ENCODE data around the gene ZNF385D. TPM values are rescaled to one million over a fixed set of nuclear protein-coding genes. Genes with fewer than 3 reads are reported as not detected.

ZNF385D gene
- total RNA-seq, 1 donor from 2014 or later: 32.0 TPM

DNA sequence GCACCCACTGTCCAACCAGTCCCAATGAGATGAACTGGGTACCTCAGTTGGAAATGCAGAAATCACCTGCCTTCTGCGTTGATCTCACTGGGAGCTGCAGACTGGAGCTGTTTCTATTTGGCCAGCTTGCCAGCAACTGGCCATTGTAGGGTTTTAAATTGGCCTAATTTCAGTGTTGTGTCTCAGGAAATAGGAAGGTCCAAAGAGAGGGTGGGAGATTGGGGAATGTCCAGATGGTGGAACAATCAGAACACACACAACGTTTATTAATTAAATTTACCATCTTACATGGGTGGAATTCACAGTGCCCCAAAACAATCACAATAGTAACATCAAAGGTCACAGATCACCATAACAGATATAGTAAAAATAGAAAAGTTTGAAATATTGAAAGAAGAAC, 189.5 kb downstream of the ZNF385D start:
- Histone ChIP-seq H3K36me3 (peaks cover 2 to 32% of the 10 kb centered on the region in 2 donors), H3K27ac (no peak overlapping the region), H3K27me3 (no peaks in the 10 kb centered on the region), H3K4me3 (no peak overlapping the region), H3K4me1 (no peaks in the 10 kb centered on the region), H3K9me3 (peaks cover 0 to 15% of the 10 kb centered on the region in 2 donors)
- no peak for DNase-seq (ENCODE audit: low spot score in 2 of 2)
- intact Hi-C loops (cut with DNase I): no loop called here
- TF ChIP-seq, protein P1, sequence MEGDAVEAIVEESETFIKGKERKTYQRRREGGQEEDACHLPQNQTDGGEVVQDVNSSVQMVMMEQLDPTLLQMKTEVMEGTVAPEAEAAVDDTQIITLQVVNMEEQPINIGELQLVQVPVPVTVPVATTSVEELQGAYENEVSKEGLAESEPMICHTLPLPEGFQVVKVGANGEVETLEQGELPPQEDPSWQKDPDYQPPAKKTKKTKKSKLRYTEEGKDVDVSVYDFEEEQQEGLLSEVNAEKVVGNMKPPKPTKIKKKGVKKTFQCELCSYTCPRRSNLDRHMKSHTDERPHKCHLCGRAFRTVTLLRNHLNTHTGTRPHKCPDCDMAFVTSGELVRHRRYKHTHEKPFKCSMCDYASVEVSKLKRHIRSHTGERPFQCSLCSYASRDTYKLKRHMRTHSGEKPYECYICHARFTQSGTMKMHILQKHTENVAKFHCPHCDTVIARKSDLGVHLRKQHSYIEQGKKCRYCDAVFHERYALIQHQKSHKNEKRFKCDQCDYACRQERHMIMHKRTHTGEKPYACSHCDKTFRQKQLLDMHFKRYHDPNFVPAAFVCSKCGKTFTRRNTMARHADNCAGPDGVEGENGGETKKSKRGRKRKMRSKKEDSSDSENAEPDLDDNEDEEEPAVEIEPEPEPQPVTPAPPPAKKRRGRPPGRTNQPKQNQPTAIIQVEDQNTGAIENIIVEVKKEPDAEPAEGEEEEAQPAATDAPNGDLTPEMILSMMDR (IDR thresholded peaks at IDR 0.05): no peak

DNA sequence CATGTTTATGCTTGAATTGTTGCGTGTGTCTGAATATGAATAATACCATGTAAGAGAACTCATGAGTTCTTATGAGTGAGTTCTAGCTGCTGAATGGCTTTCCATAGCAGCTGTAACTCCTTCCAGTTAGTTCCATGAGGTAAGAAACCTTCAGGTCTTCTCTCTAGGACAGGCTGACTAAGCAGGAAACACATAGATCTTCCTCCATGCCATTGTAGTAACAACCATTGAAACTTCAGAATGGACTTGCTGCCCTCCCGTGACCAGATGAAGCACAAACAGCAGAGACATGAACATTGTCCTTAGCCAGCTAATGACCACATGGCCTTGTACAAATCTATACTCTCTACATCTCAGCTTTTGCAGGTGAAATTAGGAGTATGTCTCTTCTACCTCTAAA, 200.0 kb downstream of the ZNF385D start:
- H3K27ac ChIP-seq: no peak overlapping the region
- intact Hi-C loops (cut with DNase I): no loop called here
- H3K4me3 ChIP-seq: no peak overlapping the region
- no peak for DNase-seq (ENCODE audit: low spot score in 2 of 2)
- H3K9me3 ChIP-seq: no peaks in the 10 kb centered on the region
- H3K36me3 ChIP-seq: no peaks in the 10 kb centered on the region
- TF ChIP-seq, protein P1 (IDR thresholded peaks at IDR 0.05): no peak
- H3K27me3 ChIP-seq: no peaks in the 10 kb centered on the region
- no peaks in the 10 kb centered on the region for H3K4me1 ChIP-seq

DNA sequence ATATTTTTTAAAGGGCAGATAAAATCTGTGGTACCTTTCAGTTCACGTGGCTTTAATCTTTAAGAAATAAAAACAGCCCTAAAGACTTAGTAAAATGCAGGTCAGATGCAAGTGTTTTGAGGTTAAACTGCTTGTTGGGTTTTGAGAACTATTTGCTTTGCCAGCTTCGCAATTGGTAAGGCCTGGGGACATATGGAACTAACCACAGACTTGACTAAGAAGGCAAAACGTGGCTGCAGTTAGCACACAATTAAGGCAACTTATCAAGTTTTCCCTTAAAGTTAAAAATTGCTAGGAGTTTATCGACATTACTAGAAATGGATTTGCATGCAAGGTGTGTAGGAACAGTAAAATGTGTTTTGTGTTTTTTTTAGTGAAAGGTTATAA, 206.9 kb downstream of the ZNF385D start:
- no peaks in the 10 kb centered on the region for H3K4me1 ChIP-seq
- intact Hi-C loops (cut with DNase I): no loop called here
- TF ChIP-seq, protein P1 (IDR thresholded peaks at IDR 0.05): no peak
- no peaks in the 10 kb centered on the region for H3K27me3 ChIP-seq
- H3K9me3 ChIP-seq: no peaks in the 10 kb centered on the region
- no peaks in the 10 kb centered on the region for H3K36me3 ChIP-seq
- no peak overlapping the region for H3K27ac ChIP-seq
- H3K4me3 ChIP-seq: no peak overlapping the region
- DNase-seq (ENCODE audit: low spot score in 2 of 2): no peak

DNA sequence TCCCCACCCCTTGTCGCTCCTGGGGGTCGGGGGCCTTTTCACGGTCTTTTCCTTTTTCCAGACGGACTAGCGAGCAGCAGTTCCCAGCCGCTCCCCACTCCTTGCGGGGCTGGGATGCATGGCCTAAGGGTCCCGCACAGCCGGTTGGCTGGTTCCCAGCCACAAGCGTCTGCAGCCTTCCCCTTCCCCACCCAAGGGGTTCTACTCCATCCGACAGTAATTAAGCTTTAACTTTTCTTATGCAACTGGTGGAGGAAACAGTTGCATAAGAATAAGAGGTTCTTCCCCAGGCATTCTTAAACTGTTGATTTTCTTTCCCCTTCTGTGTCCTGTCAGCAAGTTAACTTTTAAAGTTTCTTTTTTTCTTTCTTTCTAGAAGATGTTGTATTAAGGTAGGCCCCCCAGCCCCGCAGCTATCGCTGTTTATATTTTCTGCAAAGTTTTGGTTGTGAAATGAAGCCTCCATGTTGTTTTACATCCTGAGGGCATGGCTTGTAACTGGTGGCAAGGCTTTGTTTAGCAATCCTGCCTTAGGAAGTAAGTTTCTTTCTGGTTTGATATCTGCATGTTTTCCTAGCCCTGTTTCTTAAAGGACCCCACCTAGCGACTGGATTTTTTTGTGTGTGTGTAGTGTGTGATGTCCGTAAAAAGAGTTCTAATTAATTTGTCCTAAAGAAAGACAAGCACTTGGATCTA, 207.5 kb downstream of the ZNF385D start:
- no peaks in the 10 kb centered on the region for H3K27me3 ChIP-seq
- no peaks in the 10 kb centered on the region for H3K4me1 ChIP-seq
- H3K9me3 ChIP-seq: no peaks in the 10 kb centered on the region
- no peaks in the 10 kb centered on the region for H3K36me3 ChIP-seq
- TF ChIP-seq, protein P1 (IDR thresholded peaks at IDR 0.05): no peak
- no peak overlapping the region for H3K4me3 ChIP-seq
- no peak for DNase-seq (ENCODE audit: low spot score in 2 of 2)
- intact Hi-C loops (cut with DNase I): no loop called here
- no peak overlapping the region for H3K27ac ChIP-seq

DNA sequence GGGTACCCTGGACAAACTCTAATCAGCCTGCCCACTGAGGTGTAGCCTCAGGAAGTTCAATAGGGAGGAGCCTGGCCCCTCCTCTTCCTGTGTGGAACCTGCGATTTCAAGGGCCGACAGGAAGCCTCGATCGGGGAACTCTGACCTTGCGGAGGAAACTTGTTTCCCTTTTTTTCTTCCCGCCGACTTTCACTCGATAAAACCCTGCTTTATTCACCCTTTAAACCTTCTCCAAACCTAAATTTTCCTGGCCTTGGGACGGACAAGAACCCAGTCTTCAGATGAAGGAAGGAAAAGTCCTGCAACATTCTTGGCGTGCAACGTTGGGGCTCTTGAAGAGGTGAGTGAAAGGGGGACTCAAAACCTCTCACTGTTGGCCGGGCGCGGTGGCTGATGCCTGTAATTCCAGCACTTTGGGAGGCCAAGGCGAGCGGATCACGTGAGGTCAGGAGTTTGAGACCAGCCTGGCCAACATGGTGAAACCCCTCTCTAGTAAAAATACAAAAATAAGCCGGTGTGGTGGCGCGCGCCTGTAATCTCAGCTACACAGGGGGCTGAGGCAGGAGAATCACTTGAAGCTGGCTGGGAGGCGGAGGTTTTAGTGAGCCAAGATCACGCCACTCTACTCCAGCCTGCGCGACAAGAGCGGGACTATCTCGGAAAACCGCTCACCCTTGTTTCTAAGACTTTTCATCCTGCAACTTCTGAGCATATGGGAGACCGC, 208.2 kb downstream of the ZNF385D start:
- Histone ChIP-seq H3K4me3 (no peak overlapping the region), H3K4me1 (no peaks in the 10 kb centered on the region), H3K9me3 (no peaks in the 10 kb centered on the region), H3K27me3 (no peaks in the 10 kb centered on the region), H3K27ac (no peak overlapping the region), H3K36me3 (no peaks in the 10 kb centered on the region)
- TF ChIP-seq, protein P1 (IDR thresholded peaks at IDR 0.05): no peak
- DNase-seq (ENCODE audit: low spot score in 2 of 2): no peak
- intact Hi-C loops (cut with DNase I): no loop called here
